Activated CD8-positive, alpha-beta memory T cell treated with anti-CD3 and anti-CD28 coated beads, Interleukin-2, amount 50 U/mL, for 24 hours (primary cell): Measurements from ENCODE around the gene CDS1.
"Not testable (repeated sequence)": the region's sequence is repeated elsewhere in the genome, so short reads cannot be mapped to it uniquely, and the experiment has no call there.

Experiments used
- DNase-seq: peaks from one replicate; pipeline ENCODE4 v3.0.0-alpha.2; 2020; ENCODE audit errors: extremely low read depth

The CDS1 gene

DNA sequence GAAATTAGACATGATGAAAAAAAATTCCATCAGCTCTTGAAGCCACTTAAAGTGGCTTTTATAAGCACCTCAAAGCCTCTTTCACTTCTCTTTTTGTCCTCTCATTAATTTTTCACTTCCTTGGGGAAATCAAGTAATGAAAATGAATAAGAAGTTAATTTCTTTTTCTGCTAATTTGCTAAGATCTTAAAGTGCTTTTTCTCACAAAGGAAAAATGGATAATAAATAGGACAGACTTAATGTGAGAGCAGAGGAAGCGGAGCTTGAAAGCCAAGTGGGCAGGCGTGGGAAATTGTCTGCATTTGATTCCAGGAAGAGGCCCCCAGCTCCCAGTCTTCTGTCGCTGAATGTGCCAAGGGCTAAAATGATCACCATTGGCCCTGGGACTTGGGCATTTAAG is 28.6 kb downstream of the CDS1 start:
- no peak for DNase-seq

- no peak for DNase-seq
Observed at GRCh38 chr4:84614891-84615290, 32.0 kb downstream of the CDS1 start.

DNA sequence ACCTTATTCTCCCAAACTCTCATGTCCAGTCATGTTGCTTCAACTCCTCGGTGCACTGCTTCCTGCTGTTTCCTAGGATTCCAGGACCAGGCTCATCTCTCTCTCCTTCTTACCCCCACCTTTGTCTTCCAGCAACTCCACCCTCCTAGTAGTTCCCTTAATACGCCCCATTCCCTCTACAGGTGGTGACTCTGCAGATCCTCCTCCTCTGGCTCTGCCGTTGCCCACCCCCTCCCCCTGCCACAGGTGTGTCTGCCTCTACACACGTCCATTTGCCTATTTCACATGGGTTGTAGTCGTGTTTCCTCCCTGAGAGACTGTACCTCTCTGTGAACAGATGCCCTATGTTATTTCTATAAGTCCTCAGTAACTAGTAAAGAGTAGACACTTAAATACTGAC is 32.4 kb downstream of the CDS1 start:
- no peak for DNase-seq

DNA sequence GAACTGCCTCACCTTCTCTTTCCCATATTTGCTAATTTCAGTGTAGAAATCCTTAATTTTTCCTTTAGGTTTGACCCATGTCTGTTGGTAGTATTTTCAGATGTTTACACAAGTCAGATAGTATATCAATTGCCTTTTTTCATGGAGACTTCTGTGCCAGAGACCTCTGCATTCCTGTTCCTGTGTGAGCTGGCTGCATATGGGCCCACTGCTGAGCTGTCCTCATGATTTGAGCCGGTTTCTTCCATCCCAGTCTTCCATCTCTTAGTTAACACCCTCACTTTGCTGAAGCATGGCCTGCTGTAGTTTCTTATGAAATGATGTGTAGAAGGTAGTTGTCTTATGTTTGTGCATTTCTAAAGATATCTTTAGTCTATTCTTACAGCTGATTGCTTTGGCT is 40.0 kb downstream of the CDS1 start:
- DNase-seq: no peak

GRCh38 chr4:84623661-84624060 is 40.7 kb downstream of the CDS1 start:
- no peak for DNase-seq

- DNase-seq: no peak
Observed at GRCh38 chr4:84626673-84627072, 43.7 kb downstream of the CDS1 start.

DNA sequence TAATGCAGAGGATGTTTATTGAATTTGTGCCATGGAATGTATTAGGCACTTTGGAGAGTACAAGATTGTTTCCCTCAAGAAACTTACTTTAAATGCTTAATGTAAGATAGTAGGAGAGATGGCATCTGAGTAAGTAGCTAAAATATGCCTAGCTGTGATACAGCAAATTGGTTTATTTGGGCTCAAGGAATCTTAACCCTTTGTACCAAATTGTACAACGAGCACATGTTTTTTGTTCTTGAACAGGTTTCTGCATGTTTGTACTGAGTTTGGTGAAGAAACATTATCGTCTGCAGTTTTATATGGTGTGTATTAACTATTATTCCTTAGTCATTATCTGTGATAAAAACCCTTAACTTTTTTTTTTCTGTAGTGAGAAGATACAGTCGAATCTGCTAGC is 48.6 kb downstream of the CDS1 start:
- DNase-seq: no peak

GRCh38 chr4:84632092-84632491 is 49.2 kb downstream of the CDS1 start:
- no peak for DNase-seq

GRCh38 chr4:84634961-84635360 is 52.0 kb downstream of the CDS1 start:
- DNase-seq: no peak

- DNase-seq: no peak
Observed at GRCh38 chr4:84638092-84638491, 55.2 kb downstream of the CDS1 start.

DNA sequence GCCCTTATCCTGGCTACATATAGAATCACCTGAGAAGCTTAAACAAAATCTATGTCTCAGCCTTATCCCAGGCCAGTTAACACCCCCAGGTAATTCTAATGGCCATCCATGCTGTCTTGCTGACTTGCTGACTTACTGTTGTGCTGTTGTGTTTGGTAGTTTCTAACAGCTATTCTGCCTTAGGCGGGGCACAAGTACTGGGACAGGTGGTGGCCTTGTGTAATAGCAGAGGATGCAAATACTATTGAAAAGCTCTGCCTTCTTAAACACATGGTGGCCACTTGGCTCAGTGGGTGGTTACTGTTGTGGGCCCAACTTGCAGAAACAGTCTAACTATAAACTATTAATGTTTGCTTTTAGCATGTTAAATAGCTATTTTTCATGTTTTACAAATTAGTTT is 56.2 kb downstream of the CDS1 start:
- no peak for DNase-seq

- DNase-seq: no peak
Observed at GRCh38 chr4:84644087-84644486, 61.2 kb downstream of the CDS1 start.

DNA sequence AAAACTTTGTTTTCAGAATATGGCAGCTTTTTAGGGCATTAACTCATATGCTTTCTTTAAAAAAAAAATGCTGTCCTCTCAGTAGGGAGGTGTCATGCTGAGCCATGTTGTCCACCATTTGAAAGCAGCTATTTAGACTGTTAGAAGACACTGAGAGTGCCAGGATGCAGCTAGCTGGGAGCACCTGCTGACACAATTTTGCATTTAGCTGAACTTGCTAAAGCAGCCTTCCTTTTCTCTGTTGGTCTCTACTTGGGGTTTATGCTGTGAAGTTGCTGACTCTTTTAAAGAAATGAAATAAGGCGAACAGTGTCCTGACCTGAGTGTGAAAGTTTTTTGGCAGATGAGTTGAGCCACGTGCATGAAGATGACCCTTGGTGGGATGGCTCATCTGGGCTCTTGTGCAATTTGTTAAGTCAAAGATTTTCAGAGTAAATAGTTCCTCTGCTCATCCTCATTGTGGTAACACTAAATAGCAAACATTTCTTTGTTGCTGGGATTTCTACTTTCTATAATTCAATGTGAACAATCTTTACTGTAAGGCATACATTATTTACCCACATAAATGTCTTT is 64.5 kb downstream of the CDS1 start:
- DNase-seq: no peak

DNA sequence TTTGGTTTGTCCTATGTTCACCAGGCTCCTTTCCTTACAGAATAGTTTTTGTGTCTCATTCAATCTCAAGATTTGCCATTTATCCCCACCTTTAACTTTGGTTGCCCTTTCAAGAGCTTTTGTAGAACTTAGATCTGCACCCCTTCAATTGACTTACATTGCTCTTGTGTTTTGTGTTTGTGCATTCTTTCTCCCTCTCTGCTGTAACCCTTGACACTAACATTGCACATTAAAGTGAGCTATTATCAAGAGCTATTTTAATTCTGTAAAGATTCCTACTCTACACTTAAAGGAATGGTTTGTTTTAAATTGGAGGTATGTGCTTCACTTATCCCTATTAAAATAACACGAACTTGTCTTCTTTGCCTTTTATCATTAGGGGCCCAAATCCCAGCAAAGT is 65.3 kb downstream of the CDS1 start:
- DNase-seq: no peak

DNA sequence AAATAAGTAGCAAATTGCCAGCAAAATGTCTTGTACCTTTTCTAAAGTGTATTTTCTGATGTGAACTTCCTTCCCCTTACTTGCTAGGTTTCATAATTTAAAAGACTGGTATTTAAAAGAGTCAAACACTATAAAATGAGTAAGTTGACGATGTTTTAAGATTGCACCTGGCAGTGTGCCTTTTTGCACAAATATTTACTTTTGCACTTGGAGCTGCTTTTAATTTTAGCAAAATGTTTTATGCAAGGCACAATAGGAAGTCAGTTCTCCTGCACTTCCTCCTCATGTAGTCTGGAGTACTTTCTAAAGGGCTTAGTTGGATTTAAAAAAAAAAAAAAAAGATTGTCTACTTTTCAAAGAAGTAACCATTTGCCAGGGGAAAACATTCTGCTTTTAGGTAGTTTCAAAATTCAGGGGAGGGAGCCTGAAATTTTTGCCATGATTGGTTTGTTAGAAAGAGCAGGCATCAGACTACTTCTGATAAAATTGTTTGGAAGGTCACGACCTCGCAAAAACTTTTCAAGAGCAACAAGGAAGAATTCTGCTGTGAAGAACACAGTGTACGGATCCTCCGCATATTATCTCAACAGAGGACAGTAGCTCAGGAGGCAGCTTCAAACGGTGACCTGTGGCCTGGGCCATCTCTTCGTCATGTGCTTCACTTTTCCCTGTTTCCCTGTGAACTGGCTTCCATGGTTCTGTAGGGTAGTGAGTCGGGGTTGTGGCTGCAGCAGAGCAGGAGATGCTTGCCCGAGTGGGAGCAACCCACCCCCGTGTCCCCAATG is 66.1 kb downstream of the CDS1 start:
- no peak for DNase-seq

- no peak for DNase-seq
Observed at GRCh38 chr4:84651499-84651898, 68.6 kb downstream of the CDS1 start.

DNA sequence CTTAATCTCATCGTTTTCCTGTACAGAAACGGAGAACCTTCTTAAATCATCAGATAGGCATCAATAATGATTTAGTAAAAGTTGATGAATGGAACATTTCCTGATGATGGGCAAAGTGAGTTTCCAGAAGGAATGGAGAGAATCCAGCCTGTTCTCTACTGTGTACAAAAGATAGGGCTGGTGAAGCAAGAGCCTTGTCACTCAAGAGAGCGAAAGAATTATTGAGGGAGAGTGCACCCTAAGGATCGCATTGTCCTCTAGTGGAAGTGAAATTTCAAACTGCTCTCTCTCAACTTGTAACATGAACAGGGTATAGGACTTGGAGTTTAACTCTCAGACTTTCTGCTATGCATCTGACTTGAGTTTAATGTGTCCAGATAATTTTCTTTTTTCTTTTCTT is 69.6 kb downstream of the CDS1 start:
- no peak for DNase-seq

DNA sequence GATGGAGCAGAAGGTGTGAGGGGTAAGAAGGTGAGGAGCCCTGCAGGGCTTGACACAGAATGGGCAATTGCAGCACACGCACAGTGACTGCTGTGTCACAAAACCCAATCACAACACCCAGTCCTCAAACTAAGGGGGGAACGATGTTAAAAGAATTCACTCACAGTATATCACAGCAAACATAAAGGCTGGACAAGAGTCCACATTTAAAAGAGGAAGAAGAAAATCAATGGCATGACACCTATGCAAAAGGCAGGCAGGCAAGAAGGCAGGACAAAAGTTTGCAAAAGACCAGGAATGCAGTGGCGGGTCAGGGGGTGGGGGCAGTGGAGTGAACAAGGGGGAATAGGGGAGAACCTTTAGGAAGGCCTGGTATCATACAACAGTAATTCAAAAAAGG is 77.7 kb downstream of the CDS1 start:
- no peak for DNase-seq

GRCh38 chr4:84661191-84661939 is 78.4 kb downstream of the CDS1 start:
- DNase-seq: no peak

DNA sequence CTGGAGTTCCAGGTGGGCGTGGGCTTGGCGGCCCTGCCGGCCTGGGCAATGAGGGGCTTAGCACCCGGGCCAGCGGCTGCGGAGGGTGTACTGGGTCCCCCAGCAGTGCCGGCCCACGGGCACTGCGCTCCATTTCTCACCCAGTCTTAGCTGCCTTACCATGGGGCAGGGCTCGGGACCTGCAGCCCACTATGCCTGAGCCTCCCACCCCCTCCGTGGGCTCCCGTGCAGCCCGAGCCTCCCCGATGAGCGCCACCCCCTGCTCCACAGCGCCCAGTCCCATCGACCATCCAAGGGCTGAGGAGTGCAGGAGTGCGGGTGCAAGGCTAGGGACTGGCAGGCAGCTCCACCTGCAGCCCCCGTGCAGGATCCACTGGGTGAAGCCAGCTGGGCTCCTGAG is 81.8 kb downstream of the CDS1 start:
- DNase-seq: not testable (repeated sequence)

DNA sequence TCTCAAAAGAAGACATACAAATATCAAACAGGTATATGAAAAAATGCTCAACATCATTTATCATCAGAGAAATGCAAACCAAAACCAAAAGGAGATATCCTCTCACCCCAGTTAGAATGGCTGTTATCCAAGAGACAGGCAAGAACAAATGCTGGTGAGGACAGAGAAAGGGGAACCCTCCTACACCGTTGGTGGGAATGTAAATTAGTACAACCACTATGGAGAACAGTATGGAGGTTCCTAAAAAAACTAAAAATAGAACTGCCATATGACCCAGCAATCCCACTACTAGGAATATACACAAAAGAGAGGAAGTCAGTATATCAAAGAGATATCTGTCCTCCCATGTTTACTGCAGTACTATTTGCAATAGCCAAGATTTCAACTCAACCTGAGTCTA is 83.5 kb downstream of the CDS1 start:
- DNase-seq: no peak

DNA sequence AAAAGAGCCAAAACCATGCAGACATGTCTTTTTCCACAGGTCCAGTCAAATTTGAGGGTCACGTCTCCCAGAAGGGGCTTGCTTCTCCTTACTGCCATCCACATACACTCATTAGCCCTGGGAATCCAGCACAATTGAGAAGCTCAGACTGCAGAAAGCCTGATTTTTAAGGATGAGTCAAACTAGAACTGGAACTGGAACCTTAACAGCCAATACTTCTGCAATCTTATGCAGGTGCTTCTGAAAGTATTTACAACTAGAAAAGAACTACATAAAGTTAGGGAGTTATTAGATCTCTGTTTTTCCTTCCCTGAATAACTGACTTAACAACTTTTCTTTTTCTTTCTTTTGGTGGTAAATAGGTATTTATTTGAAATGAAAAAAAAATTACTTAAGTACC is 86.3 kb downstream of the CDS1 start:
- no peak for DNase-seq

GRCh38 chr4:84672177-84672576 is 89.2 kb downstream of the CDS1 start:
- DNase-seq: no peak
